ENCODE data around the gene RBPJ. TPM values are rescaled to one million over a fixed set of nuclear protein-coding genes. Genes with fewer than 3 reads are reported as not detected.
A peak's percentile ranks its signal among the peaks of the same experiment; 100 is the strongest.

RBPJ gene
- total RNA-seq, 2 donors from 2014 or later: 32.7 to 37.9 TPM

DNA sequence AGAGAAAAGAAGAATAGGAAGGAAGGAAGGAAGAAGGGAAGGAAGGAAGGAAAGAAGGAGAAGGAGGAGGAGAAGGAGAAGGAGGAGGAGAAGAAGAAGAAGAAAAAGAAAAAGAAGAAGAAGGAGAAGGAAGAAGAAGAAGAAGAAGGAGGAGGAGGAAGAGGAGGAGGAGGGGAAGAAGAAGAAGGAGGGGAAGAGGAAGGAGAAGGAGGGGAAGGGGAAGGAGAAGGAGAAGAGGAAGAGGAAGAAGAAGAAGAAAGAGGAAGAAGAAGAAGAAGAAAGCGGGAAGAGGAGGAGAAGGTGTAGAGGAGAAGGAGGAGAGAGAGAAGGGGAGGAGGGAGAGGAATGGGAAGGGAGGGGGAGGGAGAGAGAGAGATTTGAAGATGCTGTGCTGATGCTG is 146.9 kb downstream of the RBPJ start:
- H3K27ac ChIP-seq: no peak overlapping the region
- peaks cover 11% of the 10 kb centered on the region for H3K4me1 ChIP-seq
- TF ChIP-seq POLR2A (IDR thresholded peaks at IDR 0.05) (no peak), CTCF (IDR thresholded peaks at IDR 0.05) (no peak)
- H3K9me3 ChIP-seq: no peaks in the 10 kb centered on the region
- H3K4me3 ChIP-seq: no peak overlapping the region
- no peaks in the 10 kb centered on the region for H3K27me3 ChIP-seq
- DNase-seq (no peak), ATAC-seq (no peak)
- H3K36me3 ChIP-seq (replicated peaks in 1 of 2; ENCODE audit: insufficient read depth in 1 of 2, low read depth in 2 of 2): no peaks in the 10 kb centered on the region
- WGBS, 2 donors: 93% methylated on average over 1 of the region's 1 CpG
- intact Hi-C loops (cut with DNase I): no loop called here

DNA sequence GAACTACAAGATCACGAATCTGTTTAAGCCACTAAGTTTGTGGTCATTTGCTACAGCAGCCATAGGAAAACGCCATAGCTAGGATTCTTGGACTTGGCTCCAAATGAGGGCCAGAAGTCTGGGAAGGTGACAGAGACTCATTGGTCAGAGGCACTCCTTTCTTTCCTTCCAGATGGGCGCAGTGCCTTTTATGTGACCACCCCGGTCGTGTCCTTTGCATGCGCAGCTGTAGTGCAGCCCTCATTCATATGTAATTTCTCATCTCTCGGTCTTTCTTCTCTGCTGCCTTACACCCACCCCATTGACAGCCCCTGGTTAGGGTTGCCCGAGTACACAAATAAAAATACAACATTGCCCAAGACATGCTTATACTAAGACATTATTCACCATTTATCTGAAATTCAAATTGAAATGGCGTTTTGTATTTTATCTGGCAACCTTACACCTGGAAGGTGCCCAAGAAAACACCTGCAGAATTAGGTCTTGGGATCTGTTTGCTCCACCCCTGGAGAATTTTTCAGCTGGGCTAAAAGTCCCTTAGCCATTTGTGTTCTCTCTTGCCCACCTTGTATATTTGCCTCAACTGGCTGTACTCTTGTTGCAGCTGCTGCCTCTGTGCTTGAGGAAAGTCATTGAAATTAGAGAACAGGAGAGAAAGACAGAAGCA is 147.6 kb downstream of the RBPJ start:
- Histone ChIP-seq H3K27ac (no peak overlapping the region), H3K9me3 (no peaks in the 10 kb centered on the region), H3K4me3 (no peak overlapping the region), H3K27me3 (no peaks in the 10 kb centered on the region), H3K36me3 (replicated peaks in 1 of 2; ENCODE audit: insufficient read depth in 1 of 2, low read depth in 2 of 2) (no peaks in the 10 kb centered on the region), H3K4me1 (peaks cover 11% of the 10 kb centered on the region)
- ATAC-seq (peak; percentile 56), DNase-seq (peak in 3 of 4 donors; percentile 43 to 61 (median 55))
- intact Hi-C loops (cut with DNase I): no loop called here
- TF ChIP-seq POLR2A (IDR thresholded peaks at IDR 0.05) (no peak), CTCF (IDR thresholded peaks at IDR 0.05) (no peak)
- 46 to 52% methylated on average over 9 of the region's 9 CpGs for WGBS, 2 donors

DNA sequence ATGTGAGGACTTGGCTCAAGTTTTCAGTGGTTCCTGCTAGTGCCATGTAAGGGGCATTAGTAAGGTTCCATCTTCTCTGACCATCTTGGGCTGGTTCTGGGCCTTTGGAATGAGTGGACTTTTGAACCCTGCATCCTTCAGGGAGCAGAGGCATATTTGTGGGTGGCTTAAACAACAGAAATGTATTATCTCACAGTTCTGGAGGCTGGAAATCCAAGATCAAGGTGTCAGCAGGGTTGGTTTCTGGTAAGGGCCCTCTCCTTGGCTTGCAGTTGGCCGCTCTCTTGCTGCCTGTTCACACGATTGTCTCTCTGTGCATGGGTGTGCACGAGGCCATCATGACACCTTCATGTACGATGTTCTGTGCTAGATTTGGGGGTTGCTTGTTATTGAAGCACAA is 148.2 kb downstream of the RBPJ start:
- H3K27me3 ChIP-seq: no peaks in the 10 kb centered on the region
- H3K36me3 ChIP-seq (replicated peaks in 1 of 2; ENCODE audit: insufficient read depth in 1 of 2, low read depth in 2 of 2): no peaks in the 10 kb centered on the region
- intact Hi-C loops (cut with DNase I): no loop called here
- no peak for DNase-seq
- TF ChIP-seq POLR2A (IDR thresholded peaks at IDR 0.05) (no peak), CTCF (IDR thresholded peaks at IDR 0.05) (no peak)
- H3K27ac ChIP-seq: no peak overlapping the region
- peaks cover 11% of the 10 kb centered on the region for H3K4me1 ChIP-seq
- ATAC-seq: no peak
- 73 to 75% methylated on average over 4 of the region's 4 CpGs for WGBS, 2 donors
- no peaks in the 10 kb centered on the region for H3K9me3 ChIP-seq
- H3K4me3 ChIP-seq: no peak overlapping the region

DNA sequence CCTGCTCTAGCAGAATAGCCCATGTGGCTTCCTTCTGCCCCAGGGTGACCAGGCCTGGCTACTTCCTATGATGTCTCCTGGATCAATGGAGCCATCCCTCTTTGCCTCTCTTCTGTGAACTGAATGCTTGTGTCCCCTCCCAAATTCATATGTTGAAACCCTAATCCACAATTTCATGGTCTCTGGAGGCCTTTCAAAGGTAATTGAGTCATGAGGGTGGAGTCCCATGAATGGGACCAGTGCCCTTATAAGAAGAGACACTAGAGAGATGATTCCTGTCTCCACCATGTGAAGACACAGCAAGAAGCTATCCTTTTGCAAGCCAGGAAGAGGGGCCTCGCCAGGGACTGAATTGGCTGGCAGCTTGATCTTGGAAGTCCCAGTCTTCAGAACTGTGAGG is 151.1 kb downstream of the RBPJ start:
- intact Hi-C loops (cut with DNase I): no loop called here

More for the DNA sequence above, 151.1 kb downstream of the RBPJ start:
- H3K36me3 ChIP-seq (replicated peaks in 1 of 2; ENCODE audit: insufficient read depth in 1 of 2, low read depth in 2 of 2): no peaks in the 10 kb centered on the region
- no peak for TF ChIP-seq POLR2A (IDR thresholded peaks at IDR 0.05)
- no peak for TF ChIP-seq CTCF (IDR thresholded peaks at IDR 0.05)
- H3K4me3 ChIP-seq: no peak overlapping the region
- H3K9me3 ChIP-seq: no peaks in the 10 kb centered on the region
- H3K27me3 ChIP-seq: no peaks in the 10 kb centered on the region
- H3K4me1 ChIP-seq: peaks cover 11% of the 10 kb centered on the region
- ATAC-seq: no peak
- H3K27ac ChIP-seq: no peak overlapping the region
- DNase-seq: no peak
- 83 to 86% methylated on average over 1 of the region's 1 CpG for WGBS, 2 donors

Measured in body of pancreas (tissue), 4 donors.